ENCODE results near the gene RAI1. TPM values are rescaled to one million over a fixed set of nuclear protein-coding genes. Genes with fewer than 3 reads are reported as not detected.
"Not testable (repeated sequence)": the region's sequence is repeated elsewhere in the genome, so short reads cannot be mapped to it uniquely, and the experiment has no call there.

Gene RAI1
- 10 to 100 TPM; 10.5 to 11.0 TPM for total RNA-seq

GRCh38 chr17:17681187-17681743 lies at the start of gene RAI1:
Gene RAI1 (plus strand): TSS chr17:17681458. CDS start chr17:17792949, 111,491 bp downstream.
- Mint-ChIP-seq H3K27ac (peak within 1 kb of the TSS; percentile 78), H3K36me3 (no peaks in the 10 kb centered on the region), H3K27me3 (no peaks in the 10 kb centered on the region), H3K4me3 (peak within 1 kb of the TSS; percentile 87), H3K9me3 (no peaks in the 10 kb centered on the region), H3K4me1 (ENCODE audit: low read depth) (peaks cover 25% of the 10 kb centered on the region)
- ChIA-PET POLR2A (interaction anchor here (0.7 to 1.4 kb wide), 3 partner anchors 8 to 17 kb away, joined by 3 to 6 read pairs (median 5); no protein-coding TSS in a partner anchor), CTCF (interaction anchor here (0.6 to 3.6 kb wide), 18 partner anchors 9 to 357 kb away, joined by 3 to 21 read pairs (median 4); no protein-coding TSS in a partner anchor)
- intact Hi-C loops (cut with micrococcal nuclease), result loop anchor here (1.0 to 5.0 kb wide), 5 partner anchors 101 to 352 kb away; partner anchors contain the start of gene SREBF1
- peak; percentile 77 for DNase-seq

- POLR2A ChIA-PET; H3K4me3 Mint-ChIP-seq; H3K4me1 Mint-ChIP-seq (ENCODE audit: low read depth); intact Hi-C loops (cut with micrococcal nuclease); H3K27ac Mint-ChIP-seq; H3K27me3 Mint-ChIP-seq; H3K9me3 Mint-ChIP-seq; H3K36me3 Mint-ChIP-seq; DNase-seq: not testable (repeated sequence)
- CTCF ChIA-PET, result interaction anchor here (1.6 to 2.7 kb wide), 2 partner anchors 9 to 278 kb away, joined by 4 to 14 read pairs; no protein-coding TSS in a partner anchor
These were observed 48.6 kb upstream of the RAI1 start for GRCh38 chr17:17632690-17633089.

- POLR2A ChIA-PET, result no interaction called here
These were observed 47.9 kb upstream of the RAI1 start for GRCh38 chr17:17633310-17633709.

GRCh38 chr17:17635126-17635525 lies 46.1 kb upstream of the RAI1 start:
- Mint-ChIP-seq H3K27me3 (no peaks in the 10 kb centered on the region), H3K4me1 (ENCODE audit: low read depth) (no peaks in the 10 kb centered on the region), H3K36me3 (no peaks in the 10 kb centered on the region), H3K27ac (no peak overlapping the region), H3K9me3 (no peaks in the 10 kb centered on the region), H3K4me3 (no peak overlapping the region)
- DNase-seq, result no peak
- POLR2A ChIA-PET, result no interaction called here
- CTCF ChIA-PET, result interaction anchor here (1.7 to 4.5 kb wide), 2 partner anchors 22 to 138 kb away, joined by 7 to 14 read pairs; partner anchors contain the start of gene RASD1
- intact Hi-C loops (cut with micrococcal nuclease), result no loop called here

More at GRCh38 chr17:17633310-17633709, 47.9 kb upstream of the RAI1 start:
- no peaks in the 10 kb centered on the region for H3K36me3 Mint-ChIP-seq
- no peaks in the 10 kb centered on the region for H3K9me3 Mint-ChIP-seq
- intact Hi-C loops (cut with micrococcal nuclease), result no loop called here
- H3K27ac Mint-ChIP-seq, result no peak overlapping the region
- DNase-seq, result no peak
- CTCF ChIA-PET, result interaction anchor here (1.6 to 2.7 kb wide), 2 partner anchors 8 to 278 kb away, joined by 4 to 14 read pairs; no protein-coding TSS in a partner anchor
- H3K4me3 Mint-ChIP-seq, result no peak overlapping the region
- no peaks in the 10 kb centered on the region for H3K27me3 Mint-ChIP-seq
- H3K4me1 Mint-ChIP-seq (ENCODE audit: low read depth), result peaks cover 9% of the 10 kb centered on the region

GRCh38 chr17:17635537-17636271 lies 45.6 kb upstream of the RAI1 start:
- CTCF ChIA-PET, result interaction anchor here (1.7 to 4.5 kb wide), 2 partner anchors 22 to 139 kb away, joined by 7 to 14 read pairs; partner anchors contain the start of gene RASD1
- not testable (repeated sequence) for H3K36me3 Mint-ChIP-seq

GRCh38 chr17:17636272-17636885 lies 44.9 kb upstream of the RAI1 start:
- intact Hi-C loops (cut with micrococcal nuclease), result no loop called here
- ChIA-PET CTCF (interaction anchor here (1.7 to 4.5 kb wide), 2 partner anchors 23 to 140 kb away, joined by 7 to 14 read pairs; partner anchors contain the start of gene RASD1), POLR2A (interaction anchor here (1.1 kb wide), 1 partner anchor 140 kb away, joined by 3 read pairs; the partner anchor contains the start of gene RASD1)
- Mint-ChIP-seq H3K9me3 (no peaks in the 10 kb centered on the region), H3K4me3 (no peak overlapping the region), H3K36me3 (no peaks in the 10 kb centered on the region), H3K27me3 (no peaks in the 10 kb centered on the region), H3K27ac (no peak overlapping the region), H3K4me1 (ENCODE audit: low read depth) (no peaks in the 10 kb centered on the region)
- no peak for DNase-seq

More at GRCh38 chr17:17635537-17636271, 45.6 kb upstream of the RAI1 start:
- intact Hi-C loops (cut with micrococcal nuclease); H3K4me1 Mint-ChIP-seq (ENCODE audit: low read depth); POLR2A ChIA-PET; H3K27ac Mint-ChIP-seq; H3K4me3 Mint-ChIP-seq; H3K27me3 Mint-ChIP-seq; H3K9me3 Mint-ChIP-seq; DNase-seq: not testable (repeated sequence)

- no peaks in the 10 kb centered on the region for H3K36me3 Mint-ChIP-seq
- POLR2A ChIA-PET, result no interaction called here
- H3K27me3 Mint-ChIP-seq, result no peaks in the 10 kb centered on the region
- no peaks in the 10 kb centered on the region for H3K9me3 Mint-ChIP-seq
- no peak overlapping the region for H3K27ac Mint-ChIP-seq
- intact Hi-C loops (cut with micrococcal nuclease), result no loop called here
- no peaks in the 10 kb centered on the region for H3K4me1 Mint-ChIP-seq (ENCODE audit: low read depth)
- CTCF ChIA-PET, result interaction anchor here (1.5 to 4.5 kb wide), 2 partner anchors 25 to 142 kb away, joined by 5 to 14 read pairs; partner anchors contain the start of gene RASD1
- no peak overlapping the region for H3K4me3 Mint-ChIP-seq
- DNase-seq, result no peak
These were observed 42.8 kb upstream of the RAI1 start for GRCh38 chr17:17638467-17638866.

- POLR2A ChIA-PET; intact Hi-C loops (cut with micrococcal nuclease): not testable (repeated sequence)
These were observed 41.5 kb upstream of the RAI1 start for GRCh38 chr17:17639661-17640270.

GRCh38 chr17:17641621-17642409 lies 39.4 kb upstream of the RAI1 start:
- CTCF ChIA-PET, result interaction anchor here (0.5 to 3.6 kb wide), 37 partner anchors 9 to 600 kb away, joined by 3 to 110 read pairs (median 4); partner anchors contain the start of genes MPRIP and RASD1
- no peaks in the 10 kb centered on the region for H3K4me1 Mint-ChIP-seq (ENCODE audit: low read depth)
- no peak overlapping the region for H3K4me3 Mint-ChIP-seq
- H3K27ac Mint-ChIP-seq, result no peak overlapping the region
- H3K9me3 Mint-ChIP-seq, result no peaks in the 10 kb centered on the region
- H3K36me3 Mint-ChIP-seq, result no peaks in the 10 kb centered on the region
- intact Hi-C loops (cut with micrococcal nuclease), result loop anchor here (1.0 kb wide), 2 partner anchors 146 to 287 kb away; partner anchors contain the start of gene RASD1
- POLR2A ChIA-PET, result interaction anchor here (0.5 to 1.1 kb wide), 2 partner anchors 45 to 74 kb away, joined by 3 to 4 read pairs; no protein-coding TSS in a partner anchor
- H3K27me3 Mint-ChIP-seq, result peaks cover 5% of the 10 kb centered on the region
- DNase-seq, result peak; percentile 86

More at GRCh38 chr17:17639661-17640270, 41.5 kb upstream of the RAI1 start:
- DNase-seq; H3K36me3 Mint-ChIP-seq; H3K4me3 Mint-ChIP-seq; H3K9me3 Mint-ChIP-seq; H3K27me3 Mint-ChIP-seq; H3K4me1 Mint-ChIP-seq (ENCODE audit: low read depth); H3K27ac Mint-ChIP-seq: not testable (repeated sequence)
- CTCF ChIA-PET, result interaction anchor here (3.6 kb wide), 1 partner anchor 143 kb away, joined by 87 read pairs; the partner anchor contains the start of gene RASD1

GRCh38 chr17:17645148-17645547 lies 36.1 kb upstream of the RAI1 start:
- H3K36me3 Mint-ChIP-seq; H3K4me3 Mint-ChIP-seq; H3K27ac Mint-ChIP-seq; H3K9me3 Mint-ChIP-seq; H3K27me3 Mint-ChIP-seq; POLR2A ChIA-PET; intact Hi-C loops (cut with micrococcal nuclease); H3K4me1 Mint-ChIP-seq (ENCODE audit: low read depth); DNase-seq: not testable (repeated sequence)
- CTCF ChIA-PET, result interaction anchor here (0.8 kb wide), 1 partner anchor 290 kb away, joined by 3 read pairs; no protein-coding TSS in a partner anchor

GRCh38 chr17:17645961-17646360 lies 35.3 kb upstream of the RAI1 start:
- Mint-ChIP-seq H3K27me3 (peaks cover 5% of the 10 kb centered on the region), H3K36me3 (no peaks in the 10 kb centered on the region), H3K4me3 (no peak overlapping the region), H3K9me3 (peaks cover 5% of the 10 kb centered on the region), H3K4me1 (ENCODE audit: low read depth) (no peaks in the 10 kb centered on the region), H3K27ac (no peak overlapping the region)
- ChIA-PET CTCF (interaction anchor here (0.8 kb wide), 1 partner anchor 291 kb away, joined by 3 read pairs; no protein-coding TSS in a partner anchor), POLR2A (no interaction called here)
- DNase-seq, result no peak
- intact Hi-C loops (cut with micrococcal nuclease), result no loop called here

All from activated CD4-positive, alpha-beta memory T cell treated with anti-CD3 and anti-CD28 coated beads for 36 hours (primary cell).